SKM-1 treated with dmso at 0.1 percent for 144 hours (cell line): Measurements from ENCODE around the gene RAPH1.

ENCODE experiments used
- DNase-seq: peaks from one replicate; lab custom pipeline; 2025; ENCODE audit not compliant: unreplicated experiment; lab: John Stamatoyannopoulos, UW

RAPH1 gene

GRCh38 chr2:203492965-203493364, 42.1 kb downstream of the RAPH1 start:
- no peak for DNase-seq

- DNase-seq: no peak
Observed at GRCh38 chr2:203490391-203490790, 44.7 kb downstream of the RAPH1 start.

GRCh38 chr2:203489531-203489930, 45.6 kb downstream of the RAPH1 start:
- no peak for DNase-seq

GRCh38 chr2:203484266-203485112, 50.6 kb downstream of the RAPH1 start:
- peak; percentile 37 for DNase-seq

- no peak for DNase-seq
Observed at GRCh38 chr2:203480623-203481022, 54.5 kb downstream of the RAPH1 start.

- DNase-seq: no peak
Observed at GRCh38 chr2:203476881-203477280, 58.2 kb downstream of the RAPH1 start.

- DNase-seq: no peak
Observed at GRCh38 chr2:203471323-203471722, 63.8 kb downstream of the RAPH1 start.

GRCh38 chr2:203470371-203470770, 64.7 kb downstream of the RAPH1 start:
- no peak for DNase-seq

- no peak for DNase-seq
Observed at GRCh38 chr2:203469546-203469945, 65.6 kb downstream of the RAPH1 start.

- no peak for DNase-seq
Observed at GRCh38 chr2:203463266-203463678, 71.8 kb downstream of the RAPH1 start.

GRCh38 chr2:203462308-203462707, 72.8 kb downstream of the RAPH1 start:
- DNase-seq: no peak

GRCh38 chr2:203461746-203462145, 73.4 kb downstream of the RAPH1 start:
- no peak for DNase-seq

GRCh38 chr2:203455209-203455608, 79.9 kb downstream of the RAPH1 start:
- no peak for DNase-seq

- peak; percentile 49 for DNase-seq
Observed at GRCh38 chr2:203453858-203454451, 81.1 kb downstream of the RAPH1 start.

- peak; percentile 58 for DNase-seq
Observed at GRCh38 chr2:203451689-203452088, 83.4 kb downstream of the RAPH1 start.

GRCh38 chr2:203451011-203451410, 84.1 kb downstream of the RAPH1 start:
- DNase-seq: no peak

- no peak for DNase-seq
Observed at GRCh38 chr2:203450561-203450960, 84.5 kb downstream of the RAPH1 start.

GRCh38 chr2:203446780-203447179, 88.3 kb downstream of the RAPH1 start:
- DNase-seq: no peak

- DNase-seq: no peak
Observed at GRCh38 chr2:203446071-203446481, 89.0 kb downstream of the RAPH1 start.

GRCh38 chr2:203444738-203445137, 90.4 kb downstream of the RAPH1 start:
- DNase-seq: no peak

- DNase-seq: no peak
Observed at GRCh38 chr2:203442463-203442862, 92.6 kb downstream of the RAPH1 start.

- DNase-seq: no peak
Observed at GRCh38 chr2:203441463-203441862, 93.6 kb downstream of the RAPH1 start.

- DNase-seq: no peak
Observed at GRCh38 chr2:203440671-203441070, 94.4 kb downstream of the RAPH1 start.
